DOHH2 (cell line): ENCODE results near the gene KLK12.

ENCODE experiments used
- EZH2phosphoT487 ChIP-seq: fragments of 200-600 bp; sonication (generic); IDR thresholded peaks from 2 replicates; pipeline ENCODE4 v1.6.1; 2017; ENCODE audit warnings: borderline replicate concordance, mild to moderate bottlenecking, antibody characterized with exemption, low read length, moderate library complexity, mixed read lengths
- TF ChIP-seq, protein P1 (sequence below): fragments of 200-600 bp; sonication (generic); IDR thresholded peaks from one replicate; pipeline ENCODE4 v1.5.1; 2014; ENCODE audit warnings: antibody characterized with exemption, mild to moderate bottlenecking, low read depth, low read length; ENCODE audit not compliant: poor library complexity, severe bottlenecking

DNA sequence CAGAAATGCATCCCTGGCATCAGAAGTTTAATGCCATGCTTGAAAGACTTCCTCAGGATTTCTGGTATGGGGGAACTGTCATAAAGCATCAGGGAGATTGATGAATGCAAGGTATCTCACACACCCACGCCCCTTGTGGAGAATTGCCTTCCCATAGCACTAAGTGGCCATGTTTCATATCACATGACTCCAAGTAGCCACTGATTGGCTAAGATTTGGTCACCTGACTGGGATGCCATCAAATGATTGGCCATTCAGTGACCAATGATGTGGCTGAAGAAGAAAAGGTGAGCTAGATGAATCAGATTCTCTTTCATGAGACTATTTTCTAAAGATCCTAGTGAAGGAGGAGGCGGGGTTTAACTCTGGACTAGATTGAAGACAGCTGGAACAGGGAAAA, 40.7 kb downstream of the KLK12 start:
- TF ChIP-seq, protein P1, sequence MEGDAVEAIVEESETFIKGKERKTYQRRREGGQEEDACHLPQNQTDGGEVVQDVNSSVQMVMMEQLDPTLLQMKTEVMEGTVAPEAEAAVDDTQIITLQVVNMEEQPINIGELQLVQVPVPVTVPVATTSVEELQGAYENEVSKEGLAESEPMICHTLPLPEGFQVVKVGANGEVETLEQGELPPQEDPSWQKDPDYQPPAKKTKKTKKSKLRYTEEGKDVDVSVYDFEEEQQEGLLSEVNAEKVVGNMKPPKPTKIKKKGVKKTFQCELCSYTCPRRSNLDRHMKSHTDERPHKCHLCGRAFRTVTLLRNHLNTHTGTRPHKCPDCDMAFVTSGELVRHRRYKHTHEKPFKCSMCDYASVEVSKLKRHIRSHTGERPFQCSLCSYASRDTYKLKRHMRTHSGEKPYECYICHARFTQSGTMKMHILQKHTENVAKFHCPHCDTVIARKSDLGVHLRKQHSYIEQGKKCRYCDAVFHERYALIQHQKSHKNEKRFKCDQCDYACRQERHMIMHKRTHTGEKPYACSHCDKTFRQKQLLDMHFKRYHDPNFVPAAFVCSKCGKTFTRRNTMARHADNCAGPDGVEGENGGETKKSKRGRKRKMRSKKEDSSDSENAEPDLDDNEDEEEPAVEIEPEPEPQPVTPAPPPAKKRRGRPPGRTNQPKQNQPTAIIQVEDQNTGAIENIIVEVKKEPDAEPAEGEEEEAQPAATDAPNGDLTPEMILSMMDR = no peak
- no peak for TF ChIP-seq EZH2phosphoT487
